Activated B cell treated with CpG ODN at 0.5 μM for 24 hours (primary cell): ENCODE results near the gene HAO2. TPM values are rescaled to one million over a fixed set of nuclear protein-coding genes. Genes with fewer than 3 reads are reported as not detected.

Experiments used
- ATAC-seq: fragments of 200-7000 bp; cut with Tn5 transposase; one replicate; pipeline ENCODE4 v1.10.0; 2021; ENCODE audit warnings: low read depth, mild to moderate bottlenecking, moderate library complexity
- CTCF ChIA-PET: fragments of 350-600 bp; sonication (Branson Sonifier 250); formaldehyde crosslinking; loops from one replicate; lab custom pipeline; 2021; ENCODE audit warnings: antibody characterized with exemption; lab: Charles Lee
- POLR2A ChIA-PET: fragments of 350-600 bp; sonication (Branson Sonifier 250); formaldehyde crosslinking; loops from one replicate; lab custom pipeline; 2021; ENCODE audit warnings: antibody characterized with exemption; lab: Charles Lee
- DNase-seq: peaks from one replicate; pipeline ENCODE4 v3.0.0; 2022
- H3K27ac Mint-ChIP-seq: one replicate; pipeline ENCODE4 v1.8.0; 2020; ENCODE audit warnings: mixed read lengths
- H3K27me3 Mint-ChIP-seq: one replicate; pipeline ENCODE4 v1.8.0; 2021; ENCODE audit warnings: mixed read lengths
- H3K36me3 Mint-ChIP-seq: one replicate; pipeline ENCODE4 v1.8.0; 2021; ENCODE audit warnings: low read depth, mixed read lengths
- H3K4me1 Mint-ChIP-seq: one replicate; pipeline ENCODE4 v1.8.0; 2021; ENCODE audit warnings: mixed read lengths
- H3K4me3 Mint-ChIP-seq: one replicate; pipeline ENCODE4 v1.8.0; 2020; ENCODE audit warnings: mild to moderate bottlenecking, mixed read lengths
- H3K9me3 Mint-ChIP-seq: one replicate; pipeline ENCODE4 v1.8.0; 2020; ENCODE audit warnings: mixed read lengths
- CTCF ChIP-seq: fragments of 200-600 bp; IDR thresholded peaks from one replicate; pipeline ENCODE4 v1.8.0; 2022; ENCODE audit warnings: antibody characterized with exemption, mild to moderate bottlenecking
- intact Hi-C: fragments of 100-400 bp; cut with micrococcal nuclease; formaldehyde crosslinking; loops from one replicate; pipeline ENCODE4 v1.15.1; 2024
- total RNA-seq: library from RNA; stranded (reverse); gene quantifications from 2 replicates; pipeline ENCODE4 v1.2.3, GENCODE V29; 2022

The HAO2 gene
- total RNA-seq, 1 donor from 2014 or later, result not detected

DNA sequence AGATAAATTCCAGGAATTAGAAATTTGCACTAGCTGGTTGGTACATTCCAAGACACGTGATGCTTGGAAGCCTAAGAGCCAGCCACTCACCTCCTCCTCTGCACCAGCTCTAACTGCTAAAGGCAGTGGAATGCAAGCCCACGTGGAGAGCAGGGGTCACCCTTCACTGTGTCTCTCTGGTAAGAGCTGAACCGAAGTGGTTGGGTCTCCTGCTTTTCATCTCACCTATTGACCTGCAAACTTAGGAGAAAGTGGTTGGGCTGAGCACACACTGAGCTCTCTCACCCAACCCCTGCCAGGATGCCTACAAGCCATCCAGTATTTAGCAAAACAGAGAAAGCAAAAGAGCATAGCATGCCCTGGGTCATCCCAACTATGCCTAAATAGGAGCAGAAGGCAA lies 19.3 kb downstream of the HAO2 start:
- H3K27ac Mint-ChIP-seq, result no peak overlapping the region
- intact Hi-C loops, result no loop called here
- peaks cover 3% of the 10 kb centered on the region for H3K27me3 Mint-ChIP-seq

DNA sequence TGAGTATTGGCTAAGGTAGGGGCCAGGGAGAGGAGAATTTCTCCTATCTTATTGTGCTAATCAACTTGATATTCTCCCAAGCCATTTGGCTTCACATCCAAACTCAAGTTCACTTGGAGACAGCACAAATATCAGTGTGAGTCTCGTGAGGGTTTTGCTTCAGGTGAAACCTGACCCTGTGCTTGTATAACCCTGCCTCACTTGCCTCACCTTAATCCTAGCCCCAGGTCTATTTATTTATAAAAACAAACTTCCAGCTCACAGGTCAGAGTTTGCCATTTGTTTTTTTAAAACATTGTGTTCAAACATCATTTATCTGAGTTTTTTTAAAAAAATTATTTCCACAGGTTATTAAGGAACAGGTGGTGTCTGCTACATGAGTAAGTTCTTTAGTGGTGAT lies 19.9 kb downstream of the HAO2 start:
- Mint-ChIP-seq H3K27me3 (peaks cover 3% of the 10 kb centered on the region), H3K9me3 (no peaks in the 10 kb centered on the region), H3K36me3 (no peaks in the 10 kb centered on the region), H3K4me1 (no peaks in the 10 kb centered on the region), H3K4me3 (no peak overlapping the region), H3K27ac (no peak overlapping the region)
- POLR2A ChIA-PET, result no interaction called here
- CTCF ChIA-PET, result no interaction called here
- intact Hi-C loops, result no loop called here
- no peak for TF ChIP-seq CTCF
- ATAC-seq (no peak), DNase-seq (no peak)

More for the DNA sequence above, 19.3 kb downstream of the HAO2 start:
- no peaks in the 10 kb centered on the region for H3K9me3 Mint-ChIP-seq
- no peak overlapping the region for H3K4me3 Mint-ChIP-seq
- no peak for DNase-seq
- no peak for ATAC-seq
- ChIA-PET POLR2A (no interaction called here), CTCF (no interaction called here)
- H3K36me3 Mint-ChIP-seq, result no peaks in the 10 kb centered on the region
- TF ChIP-seq CTCF, result no peak
- no peaks in the 10 kb centered on the region for H3K4me1 Mint-ChIP-seq

GRCh38 chr1:119390526-119390925 lies 21.9 kb downstream of the HAO2 start:
- no peaks in the 10 kb centered on the region for H3K4me1 Mint-ChIP-seq
- DNase-seq, result no peak
- TF ChIP-seq CTCF, result no peak
- intact Hi-C loops, result no loop called here
- H3K27me3 Mint-ChIP-seq, result peaks cover 10% of the 10 kb centered on the region
- H3K9me3 Mint-ChIP-seq, result no peaks in the 10 kb centered on the region
- ATAC-seq, result no peak
- H3K36me3 Mint-ChIP-seq, result no peaks in the 10 kb centered on the region
- CTCF ChIA-PET, result no interaction called here
- H3K4me3 Mint-ChIP-seq, result no peak overlapping the region
- no peak overlapping the region for H3K27ac Mint-ChIP-seq
- POLR2A ChIA-PET, result no interaction called here

GRCh38 chr1:119391749-119392148 lies 23.2 kb downstream of the HAO2 start:
- intact Hi-C loops, result no loop called here
- H3K9me3 Mint-ChIP-seq, result no peaks in the 10 kb centered on the region
- H3K27me3 Mint-ChIP-seq, result peaks cover 10% of the 10 kb centered on the region
- no peak for ATAC-seq
- no peak overlapping the region for H3K27ac Mint-ChIP-seq
- no peaks in the 10 kb centered on the region for H3K4me1 Mint-ChIP-seq
- POLR2A ChIA-PET, result no interaction called here
- no peak for DNase-seq
- H3K4me3 Mint-ChIP-seq, result no peak overlapping the region
- TF ChIP-seq CTCF, result no peak
- no peaks in the 10 kb centered on the region for H3K36me3 Mint-ChIP-seq
- CTCF ChIA-PET, result no interaction called here

- H3K27me3 Mint-ChIP-seq, result peaks cover 10% of the 10 kb centered on the region
- no peak for DNase-seq
- no peak overlapping the region for H3K27ac Mint-ChIP-seq
- no peaks in the 10 kb centered on the region for H3K9me3 Mint-ChIP-seq
- H3K4me1 Mint-ChIP-seq, result no peaks in the 10 kb centered on the region
- intact Hi-C loops, result no loop called here
- no peak for TF ChIP-seq CTCF
- no peak overlapping the region for H3K4me3 Mint-ChIP-seq
- no peak for ATAC-seq
- ChIA-PET CTCF (no interaction called here), POLR2A (no interaction called here)
- no peaks in the 10 kb centered on the region for H3K36me3 Mint-ChIP-seq
These were observed 25.5 kb downstream of the HAO2 start for GRCh38 chr1:119394085-119394484.
